HL-60/S4 treated with phorbol 12-myristate 13-acetate at 8.2 ng/mL for 4 days and 3 days (cell line): ENCODE results near the gene MAG.

Experiments used
- in situ Hi-C: fragments of 300-500 bp; cut with MboI; formaldehyde crosslinking; loops from 2 replicates; pipeline ENCODE4 v1.15.0; 2022; ENCODE audit warnings: low sequenced_read_pairs

The MAG gene

DNA sequence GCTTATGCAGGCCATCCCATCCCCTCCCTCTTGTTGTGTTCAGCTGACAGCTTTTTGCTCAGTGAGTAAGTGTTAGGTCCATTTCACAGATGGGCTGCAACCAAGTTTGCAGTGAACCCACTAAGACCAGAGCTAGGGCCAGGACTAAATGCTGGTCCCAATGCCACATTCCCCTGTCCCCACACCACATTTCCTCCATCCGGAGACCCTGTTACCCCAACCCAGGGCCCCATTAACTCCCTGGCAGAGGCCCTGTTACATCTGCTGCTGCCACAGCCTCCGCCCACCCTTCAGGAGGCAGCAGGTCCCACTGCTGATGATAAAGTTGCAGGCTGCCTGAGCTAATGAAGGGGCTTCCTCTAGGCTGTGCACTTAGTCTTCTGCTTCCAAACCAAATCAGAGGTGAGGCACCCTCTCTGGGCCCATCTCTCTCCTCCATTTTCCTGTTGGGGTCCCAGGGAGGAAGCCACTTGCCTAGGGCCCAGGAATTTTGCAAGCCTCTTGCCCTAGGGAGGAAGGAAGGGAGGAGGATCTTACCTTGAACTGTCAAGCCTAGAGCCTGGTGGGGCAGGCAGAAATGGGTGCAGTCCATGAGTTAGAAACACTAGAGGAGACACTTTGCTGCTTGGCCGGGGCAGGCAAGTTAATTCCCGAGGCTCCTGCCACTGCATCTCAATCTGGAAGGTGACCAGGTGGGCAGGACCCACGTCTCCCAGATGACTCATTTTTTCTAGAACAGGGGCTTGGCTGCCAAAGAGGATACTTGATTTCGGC is 26.6 kb upstream of the MAG start:
- in situ Hi-C loops: no loop called here

DNA sequence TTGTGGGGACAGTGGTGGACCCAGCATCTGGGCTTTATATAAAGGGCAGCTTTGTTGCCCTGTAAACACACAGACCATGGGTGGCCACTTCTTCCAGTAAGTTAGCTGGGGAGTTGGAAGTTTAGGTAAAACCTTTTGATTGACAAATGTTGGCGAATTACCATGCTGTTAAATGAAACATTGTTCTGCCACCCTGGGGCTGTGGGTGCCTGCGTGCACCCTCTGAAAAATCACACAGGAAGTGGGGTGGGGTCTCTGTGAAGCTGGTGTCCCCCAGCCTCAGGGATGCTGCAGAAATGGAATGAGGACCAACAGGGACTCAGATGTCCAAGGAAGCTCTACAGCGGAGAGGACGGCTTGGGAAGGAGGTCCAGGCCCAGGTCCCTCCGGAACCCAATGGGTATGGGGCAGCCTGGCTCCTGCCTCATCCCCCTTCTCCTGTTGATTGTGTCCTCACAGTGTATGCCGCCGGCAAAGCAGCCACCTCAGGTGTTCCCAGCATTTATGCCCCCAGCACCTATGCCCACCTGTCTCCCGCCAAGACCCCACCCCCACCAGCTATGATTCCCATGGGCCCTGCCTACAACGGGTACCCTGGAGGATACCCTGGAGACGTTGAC is 26.0 kb upstream of the MAG start:
- in situ Hi-C loops: no loop called here

DNA sequence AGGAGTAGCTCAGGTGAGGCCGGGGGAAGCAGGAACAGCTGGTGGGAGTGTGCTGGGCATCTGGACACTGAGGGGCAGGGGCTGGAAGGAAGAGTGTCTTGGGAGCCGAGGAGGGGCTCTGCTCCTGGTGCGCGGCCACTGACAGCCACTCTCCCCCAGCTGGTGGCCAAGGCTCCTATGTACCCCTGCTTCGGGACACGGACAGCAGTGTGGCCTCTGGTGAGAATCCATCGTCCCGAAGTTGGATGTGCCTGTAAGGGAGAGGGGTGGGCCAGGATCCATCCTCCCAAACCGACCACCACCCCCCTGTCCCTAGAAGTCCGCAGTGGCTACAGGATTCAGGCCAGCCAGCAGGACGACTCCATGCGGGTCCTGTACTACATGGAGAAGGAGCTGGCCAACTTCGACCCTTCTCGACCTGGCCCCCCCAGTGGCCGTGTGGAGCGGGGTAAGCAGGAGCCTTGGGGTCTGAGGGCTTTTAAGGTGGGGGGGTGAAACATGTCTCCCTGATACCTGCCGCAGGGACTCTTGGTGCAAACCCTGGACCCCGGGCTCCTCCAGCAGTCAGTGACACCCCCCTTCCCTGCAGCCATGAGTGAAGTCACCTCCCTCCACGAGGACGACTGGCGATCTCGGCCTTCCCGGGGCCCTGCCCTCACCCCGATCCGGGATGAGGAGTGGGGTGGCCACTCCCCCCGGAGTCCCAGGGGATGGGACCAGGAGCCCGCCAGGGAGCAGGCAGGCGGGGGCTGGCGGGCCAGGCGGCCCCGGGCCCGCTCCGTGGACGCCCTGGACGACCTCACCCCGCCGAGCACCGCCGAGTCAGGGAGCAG is 25.2 kb upstream of the MAG start:
- in situ Hi-C loops: no loop called here

DNA sequence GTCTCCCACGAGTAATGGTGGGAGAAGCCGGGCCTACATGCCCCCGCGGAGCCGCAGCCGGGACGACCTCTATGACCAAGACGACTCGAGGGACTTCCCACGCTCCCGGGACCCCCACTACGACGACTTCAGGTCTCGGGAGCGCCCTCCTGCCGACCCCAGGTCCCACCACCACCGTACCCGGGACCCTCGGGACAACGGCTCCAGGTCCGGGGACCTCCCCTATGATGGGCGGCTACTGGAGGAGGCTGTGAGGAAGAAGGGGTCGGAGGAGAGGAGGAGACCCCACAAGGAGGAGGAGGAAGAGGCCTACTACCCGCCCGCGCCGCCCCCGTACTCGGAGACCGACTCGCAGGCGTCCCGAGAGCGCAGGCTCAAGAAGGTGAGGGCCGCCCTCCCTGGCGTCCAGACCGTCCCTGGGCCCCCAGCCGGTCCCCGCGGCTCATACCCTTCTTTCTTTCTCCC is 24.6 kb upstream of the MAG start:
- in situ Hi-C loops: no loop called here

DNA sequence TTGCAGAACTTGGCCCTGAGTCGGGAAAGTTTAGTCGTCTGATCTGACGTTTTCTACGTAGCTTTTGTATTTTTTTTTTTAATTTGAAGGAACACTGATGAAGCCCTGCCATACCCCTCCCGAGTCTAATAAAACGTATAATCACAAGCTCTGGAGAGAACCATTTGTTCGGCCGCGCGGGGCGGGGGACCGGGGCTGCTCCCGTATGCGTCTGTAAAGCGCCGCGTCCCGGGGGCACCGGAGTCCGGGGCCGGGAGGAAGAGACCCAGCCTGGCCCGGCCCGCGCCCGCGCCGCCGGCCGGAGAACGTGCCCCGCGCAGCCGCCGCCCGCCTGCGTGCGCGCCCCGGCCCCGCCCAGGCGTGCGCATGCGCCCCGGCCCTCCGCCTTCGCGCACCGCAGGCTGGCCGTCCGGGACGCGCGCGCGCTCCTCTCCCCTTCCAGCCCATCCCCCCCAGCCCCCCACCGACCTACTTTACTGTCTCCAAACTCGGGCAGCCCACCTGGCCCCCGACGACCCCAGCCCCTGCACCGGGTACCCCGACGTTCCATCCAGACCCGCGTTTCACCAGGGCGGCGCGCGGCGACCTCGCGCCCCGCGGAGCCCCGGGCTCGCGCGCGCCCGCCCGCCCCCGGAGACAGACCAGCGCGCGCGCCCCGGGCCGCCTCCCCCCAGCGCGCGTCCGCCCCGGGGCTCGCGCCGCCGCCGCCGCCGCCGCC is 24.0 kb upstream of the MAG start:
- in situ Hi-C loops: no loop called here

DNA sequence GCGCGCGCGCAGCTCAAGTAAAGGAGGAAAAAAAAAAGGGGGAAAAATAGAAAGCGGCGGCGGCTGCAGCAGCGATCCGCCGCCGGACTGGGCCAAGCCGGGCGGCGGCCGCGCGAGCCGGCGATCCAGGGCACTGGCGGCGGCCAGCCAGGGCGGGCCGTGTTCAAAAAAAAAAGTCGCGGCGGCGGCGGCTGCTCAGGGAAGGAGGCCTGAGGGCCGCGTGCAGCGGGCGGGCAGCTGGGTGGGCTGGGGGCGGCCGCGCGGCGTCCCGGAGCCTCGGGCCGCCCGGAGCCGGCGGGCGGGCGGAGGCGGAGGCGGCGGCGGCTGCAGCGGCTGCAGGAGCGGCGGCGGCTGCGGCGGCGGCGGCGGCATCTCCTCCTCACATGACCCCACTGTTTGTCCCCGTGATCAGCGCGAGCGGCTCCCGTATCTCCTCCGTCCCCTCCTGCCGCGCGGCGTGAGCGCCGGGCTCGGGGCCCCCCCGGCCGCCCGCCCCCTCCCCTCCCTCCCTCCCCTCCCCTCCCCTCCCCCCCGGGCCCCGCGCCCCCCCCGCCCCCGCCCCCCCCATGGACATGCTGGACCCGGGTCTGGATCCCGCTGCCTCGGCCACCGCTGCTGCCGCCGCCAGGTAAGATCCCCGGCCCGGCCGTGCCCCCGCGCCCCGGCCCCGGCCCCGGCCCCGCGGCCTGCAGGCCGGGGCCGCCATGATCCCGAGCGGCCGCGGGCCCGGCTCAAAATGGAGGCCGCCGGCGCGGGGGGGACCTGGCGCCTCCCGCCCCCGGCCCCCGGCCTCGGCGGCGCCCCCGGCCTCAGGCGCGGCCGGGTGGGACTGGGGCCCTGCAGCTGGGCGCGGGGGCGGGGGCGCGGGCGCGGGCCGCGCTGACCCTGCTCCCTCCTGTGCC is 23.2 kb upstream of the MAG start, which contains the start of gene USF2:
USF2 (plus strand) TSS at position 427 of the 902 bp plus-strand sequence; CDS start at position 567, 140 bp downstream.
- in situ Hi-C loops: no loop called here

DNA sequence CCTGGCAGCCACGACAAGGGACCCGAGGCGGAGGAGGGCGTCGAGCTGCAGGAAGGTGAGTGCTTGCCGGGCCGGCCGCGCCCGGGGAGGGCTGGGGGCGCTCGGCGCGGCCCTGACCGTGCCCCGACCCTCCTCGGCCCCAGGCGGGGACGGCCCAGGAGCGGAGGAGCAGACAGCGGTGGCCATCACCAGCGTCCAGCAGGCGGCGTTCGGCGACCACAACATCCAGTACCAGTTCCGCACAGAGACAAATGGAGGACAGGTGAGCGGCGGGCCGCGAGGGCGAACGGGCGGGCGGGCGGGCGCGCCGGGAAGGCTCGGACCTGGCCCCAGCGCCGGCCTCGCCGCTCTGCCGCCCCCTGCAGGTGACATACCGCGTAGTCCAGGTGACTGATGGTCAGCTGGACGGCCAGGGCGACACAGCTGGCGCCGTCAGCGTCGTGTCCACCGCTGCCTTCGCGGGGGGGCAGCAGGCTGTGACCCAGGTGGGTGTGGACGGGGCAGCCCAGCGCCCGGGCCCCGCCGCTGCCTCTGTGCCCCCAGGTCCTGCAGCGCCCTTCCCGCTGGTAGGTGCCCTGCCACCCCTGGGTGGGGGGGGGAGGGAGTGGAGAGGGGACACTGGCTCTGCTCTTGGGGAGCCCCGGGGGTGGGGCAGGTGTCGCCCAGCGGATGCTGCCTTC is 22.4 kb upstream of the MAG start:
- in situ Hi-C loops: no loop called here

DNA sequence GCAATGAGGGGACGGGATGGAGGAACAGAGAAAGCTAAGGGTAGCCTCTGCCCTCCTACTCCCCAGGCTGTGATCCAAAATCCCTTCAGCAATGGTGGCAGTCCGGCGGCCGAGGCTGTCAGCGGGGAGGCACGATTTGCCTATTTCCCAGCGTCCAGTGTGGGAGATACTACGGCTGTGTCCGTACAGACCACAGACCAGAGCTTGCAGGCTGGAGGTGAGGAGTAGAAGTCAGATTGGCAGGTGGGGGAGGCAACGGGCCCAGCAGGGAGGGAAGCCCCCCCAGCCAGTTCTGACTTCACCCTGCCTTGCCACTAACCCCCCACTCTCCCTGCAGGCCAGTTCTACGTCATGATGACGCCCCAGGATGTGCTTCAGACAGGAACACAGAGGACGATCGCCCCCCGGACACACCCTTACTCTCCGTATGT is 21.6 kb upstream of the MAG start:
- in situ Hi-C loops: no loop called here

DNA sequence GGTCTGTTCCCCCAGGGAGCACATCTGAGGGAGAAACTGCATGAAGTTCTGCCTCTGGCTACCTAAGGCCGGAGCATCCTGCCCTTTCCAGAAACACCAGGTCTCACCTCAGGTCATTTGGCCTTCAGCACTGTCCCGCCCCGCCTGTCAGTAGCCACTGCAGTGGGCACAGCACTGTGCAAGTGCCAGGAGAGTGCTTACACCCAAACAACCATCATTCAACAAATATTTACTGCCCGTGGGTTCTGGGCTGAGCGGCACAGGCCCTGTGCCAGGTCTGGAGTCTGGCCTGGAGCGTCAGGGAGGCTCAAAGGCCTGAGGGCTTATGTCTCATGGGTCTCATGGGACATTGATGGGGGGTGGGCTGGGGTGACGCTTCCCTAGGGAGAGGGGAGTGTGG is 20.4 kb upstream of the MAG start:
- in situ Hi-C loops: no loop called here

DNA sequence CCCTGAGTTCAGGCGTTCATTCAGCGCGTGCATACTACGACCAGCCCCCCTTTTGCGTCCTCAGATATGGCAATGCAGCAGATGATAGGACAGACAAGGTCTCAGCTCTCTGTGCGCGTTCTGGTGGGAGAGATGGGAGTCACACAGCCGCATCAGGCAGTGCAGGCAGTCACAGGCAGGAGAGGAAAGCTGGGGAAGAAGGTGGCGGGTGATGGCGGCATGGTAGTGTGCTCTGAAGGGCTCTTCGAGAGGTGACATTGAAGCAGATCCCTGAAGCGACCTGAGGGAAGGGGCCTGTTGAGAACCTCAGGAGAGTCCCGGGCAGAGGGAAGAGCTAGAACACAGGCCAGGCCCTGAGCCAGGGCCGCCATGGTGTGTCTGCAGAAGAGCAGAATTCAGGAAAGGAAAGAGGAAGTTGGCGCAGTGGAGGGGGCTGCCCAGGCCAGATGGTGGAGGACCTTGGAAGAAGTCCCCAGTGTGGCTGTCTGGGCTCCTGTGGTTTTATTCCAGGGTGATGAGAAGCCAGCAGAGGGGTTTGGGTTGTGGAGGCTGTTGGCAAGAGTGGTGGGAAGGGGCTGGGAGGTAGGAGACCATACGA is 19.7 kb upstream of the MAG start:
- in situ Hi-C loops: no loop called here

DNA sequence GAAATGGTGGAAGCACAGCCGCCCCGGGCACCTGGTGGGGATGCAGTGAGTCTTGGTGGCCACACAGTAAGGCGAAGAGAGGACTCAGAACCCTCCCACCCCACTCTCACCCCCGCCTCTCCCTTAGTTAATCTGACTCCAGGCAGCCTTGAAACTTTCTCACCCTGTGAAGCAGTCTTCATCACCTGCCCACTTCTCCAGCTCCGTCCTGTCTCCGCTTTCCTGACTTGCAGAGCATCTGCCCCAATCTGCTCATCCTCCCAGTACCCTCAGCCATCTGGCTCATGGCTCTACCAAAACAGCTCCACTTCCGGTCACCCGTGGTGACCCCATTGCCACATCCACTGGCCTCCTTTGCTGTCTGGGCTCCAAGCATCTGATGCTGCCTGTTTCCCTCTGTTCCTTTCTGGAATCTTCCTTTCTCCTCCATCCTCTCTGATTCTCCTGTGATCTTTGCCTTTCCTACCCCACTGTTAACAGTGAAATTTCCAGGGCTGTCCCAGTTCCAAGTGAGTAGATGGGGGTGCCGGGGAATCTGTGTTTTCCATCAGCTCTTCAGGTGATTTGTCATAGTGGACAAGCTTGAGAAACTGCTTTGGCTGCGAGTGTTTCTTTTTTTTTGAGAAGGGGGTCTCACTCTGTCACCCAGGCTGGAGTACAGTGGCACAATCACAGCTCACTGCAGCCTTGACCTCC is 18.9 kb upstream of the MAG start:
- in situ Hi-C loops: no loop called here

DNA sequence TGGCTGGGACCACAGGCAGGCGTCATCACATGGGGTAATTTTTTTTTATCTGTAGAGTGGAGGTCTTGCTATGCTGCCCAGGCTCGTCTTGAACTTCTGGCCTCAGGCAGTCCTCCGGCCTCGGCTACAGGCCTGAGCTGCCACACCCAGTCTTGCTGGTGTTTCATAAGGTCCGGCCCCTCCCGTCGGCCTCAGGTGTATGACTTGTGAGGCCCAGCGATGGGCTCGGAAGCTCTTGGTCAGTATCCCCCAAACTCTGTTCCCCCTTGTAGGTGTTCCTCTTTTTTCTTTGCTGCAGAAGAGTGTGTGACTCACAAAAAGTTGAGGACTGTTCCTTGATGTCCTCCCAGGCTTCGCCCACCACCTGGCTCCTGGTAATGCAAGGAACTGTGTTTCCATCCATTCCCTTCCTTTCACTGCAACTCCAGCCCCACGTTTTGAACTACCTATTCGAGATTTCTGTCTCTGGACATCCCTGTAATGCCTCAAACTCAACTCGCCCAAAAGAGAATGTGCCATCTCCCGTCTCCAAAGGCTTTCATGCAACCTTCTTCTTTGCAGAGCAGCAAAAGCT is 18.2 kb upstream of the MAG start:
- in situ Hi-C loops: no loop called here

DNA sequence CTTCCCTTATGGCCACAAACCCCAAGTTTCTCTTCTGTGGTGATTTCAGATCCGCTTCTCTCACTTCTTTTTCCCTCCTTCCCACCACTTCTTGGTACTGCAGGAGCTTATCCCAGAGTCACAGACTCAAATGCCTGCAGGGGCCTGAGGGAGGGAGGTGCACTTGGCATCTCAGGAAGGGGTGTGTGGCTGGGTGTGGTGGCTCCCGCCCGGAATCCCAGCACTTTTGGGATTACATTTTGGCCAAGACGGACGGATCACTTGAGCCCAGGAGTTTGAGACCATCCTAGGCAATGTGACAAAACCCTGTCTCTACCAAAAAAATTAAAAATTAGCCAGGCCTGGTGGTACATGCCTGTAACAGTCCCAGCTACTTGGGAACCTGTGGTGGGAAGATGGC is 17.6 kb upstream of the MAG start:
- in situ Hi-C loops: no loop called here

DNA sequence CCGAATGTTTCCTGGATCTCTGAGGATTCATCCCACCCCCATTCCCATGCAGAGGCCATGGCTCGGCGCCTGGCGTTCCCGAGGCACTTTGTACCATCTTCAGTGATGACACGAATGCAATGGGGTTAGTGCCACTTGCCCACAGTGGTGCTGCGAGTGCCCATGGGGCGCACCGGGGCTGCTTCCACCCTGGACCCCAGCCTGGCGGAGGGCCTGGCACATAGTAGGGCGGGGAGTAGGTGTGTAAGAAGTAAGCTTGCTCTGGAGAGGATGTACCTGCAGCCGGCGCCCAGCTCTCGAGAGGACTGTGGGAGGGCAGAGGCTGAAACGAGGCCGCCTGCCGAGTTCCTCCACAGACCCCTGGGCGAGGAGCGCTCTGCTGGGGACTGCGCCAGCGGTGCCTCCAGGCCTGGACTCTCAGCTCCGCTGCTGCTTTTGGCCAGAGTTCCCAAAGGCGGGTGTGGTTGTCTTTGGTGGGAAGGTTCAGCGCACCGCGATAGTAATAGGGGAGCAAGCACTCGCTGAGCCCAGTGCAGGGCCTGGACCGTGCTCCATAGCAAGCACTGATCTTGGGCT is 15.2 kb upstream of the MAG start:
- in situ Hi-C loops: no loop called here

DNA sequence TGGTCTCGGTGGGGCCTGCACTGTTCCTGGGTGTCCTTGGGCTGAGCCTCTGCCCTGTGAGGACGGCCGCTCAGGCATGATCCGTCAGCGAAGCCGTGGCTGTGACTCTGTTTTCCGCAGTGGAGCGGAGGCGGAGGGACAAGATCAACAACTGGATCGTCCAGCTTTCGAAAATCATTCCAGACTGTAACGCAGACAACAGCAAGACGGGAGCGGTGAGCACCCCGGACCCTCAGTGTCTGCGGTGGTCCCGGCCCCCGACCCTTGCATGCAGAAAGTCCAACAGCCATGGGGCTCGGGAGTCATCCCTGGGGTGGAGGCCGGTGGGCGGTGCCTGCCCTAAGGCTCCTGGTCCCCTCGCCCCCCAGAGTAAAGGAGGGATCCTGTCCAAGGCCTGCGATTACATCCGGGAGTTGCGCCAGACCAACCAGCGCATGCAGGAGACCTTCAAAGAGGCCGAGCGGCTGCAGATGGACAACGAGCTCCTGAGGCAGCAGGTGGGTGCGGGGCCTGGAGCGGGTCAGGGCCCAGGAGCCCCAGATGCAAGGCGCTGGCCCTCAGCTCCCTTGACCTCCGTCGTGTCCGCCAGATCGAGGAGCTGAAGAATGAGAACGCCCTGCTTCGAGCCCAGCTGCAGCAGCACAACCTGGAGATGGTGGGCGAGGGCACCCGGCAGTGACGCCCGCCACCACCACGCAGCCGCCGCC is 13.2 kb upstream of the MAG start:
- in situ Hi-C loops: no loop called here

DNA sequence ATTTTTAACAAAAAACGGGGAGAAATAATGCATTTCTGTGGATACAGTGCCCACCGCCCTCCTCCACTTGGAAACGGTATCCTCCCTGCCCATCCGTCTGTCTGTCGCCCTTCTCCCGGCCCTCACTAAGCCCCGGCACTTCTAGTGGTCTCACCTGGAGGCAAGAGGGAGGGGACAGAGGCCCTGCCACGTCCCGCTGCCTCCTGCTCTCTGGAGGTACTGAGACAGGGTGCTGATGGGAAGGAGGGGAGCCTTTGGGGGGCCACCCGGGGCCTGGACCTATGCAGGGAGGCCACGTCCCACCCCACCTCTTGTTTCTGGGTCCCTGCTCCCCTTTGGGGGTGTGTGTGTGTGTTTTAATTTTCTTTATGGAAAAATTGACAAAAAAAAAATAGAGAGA is 12.6 kb upstream of the MAG start:
- in situ Hi-C loops: no loop called here
